T-cell (primary cell): ENCODE results near the gene DUOX2. TPM values are rescaled to one million over a fixed set of nuclear protein-coding genes. Genes with fewer than 3 reads are reported as not detected.

Experiments used
- ATAC-seq, 4 experiments: fragments of 200-7000 bp in 3 of 4; fragments of 150-1000 bp in 1 of 4; cut with Tn5 transposase; replicated peaks in 1 of 4; 1 replicate in 3 of 4; 2 replicates in 1 of 4; pipeline ENCODE4 v1.10.0; 2021; ENCODE audit warnings: moderate library complexity in 3 of 4, mild to moderate bottlenecking in 2 of 4, moderate number of reproducible peaks in 1 of 4
- CTCF ChIA-PET, 2 donors: fragments of 300-600 bp; sonication (Branson Sonifier 250); formaldehyde crosslinking; loops; one replicate each; lab custom pipeline; 2022; ENCODE audit warnings: antibody characterized with exemption in 2 of 2; lab: Charles Lee
- POLR2A ChIA-PET, 2 donors: fragments of 300-600 bp; sonication (Branson Sonifier 250); formaldehyde crosslinking; loops; one replicate each; lab custom pipeline; 2022; ENCODE audit warnings: antibody characterized with exemption in 2 of 2; lab: Charles Lee
- DNase-seq, 35 experiments: peaks; one replicate each; pipeline versions ENCODE4 v3.0.0 to v3.0.0-alpha.2; 2013 to 2023
- H3K27ac ChIP-seq: one replicate; pipeline ENCODE4 v1.5.1; 2013; ENCODE audit warnings: low read length
- H3K27me3 ChIP-seq, 2 experiments: replicated peaks in 1 of 2; 1 replicate in 1 of 2; 2 replicates in 1 of 2; pipeline versions ENCODE4 v1.6.1 to v1.7.0; 2013; ENCODE audit warnings: low read length in 1 of 2, mixed read lengths in 1 of 2; ENCODE audit not compliant: control insufficient read depth in 2 of 2, insufficient read depth in 2 of 2; ENCODE audit errors: extremely low read depth in 1 of 2
- H3K36me3 ChIP-seq, 2 donors: 1 replicate in 1 of 2; 2 replicates in 1 of 2; pipeline versions ENCODE4 v1.6.1 to v1.7.0; 2013; ENCODE audit warnings: low read length in 1 of 2; ENCODE audit not compliant: control insufficient read depth in 2 of 2, insufficient read depth in 1 of 2; ENCODE audit errors: extremely low read depth in 1 of 2
- H3K4me1 ChIP-seq, 2 experiments: 1 replicate in 1 of 2; 2 replicates in 1 of 2; pipeline versions ENCODE4 v1.6.1 to v1.7.0; 2013; ENCODE audit warnings: low read length in 2 of 2, mixed read lengths in 1 of 2; ENCODE audit not compliant: insufficient read depth in 2 of 2, control insufficient read depth in 1 of 2; ENCODE audit errors: extremely low read depth in 1 of 2
- H3K4me3 ChIP-seq, 2 donors: 1 replicate in 1 of 2; 2 replicates in 1 of 2; pipeline versions ENCODE4 v1.5.1 to v1.7.0; 2013; ENCODE audit warnings: mild to moderate bottlenecking in 2 of 2, low read length in 1 of 2, moderate library complexity in 1 of 2; ENCODE audit not compliant: control insufficient read depth in 1 of 2; ENCODE audit errors: extremely low read depth in 1 of 2
- H3K9me3 ChIP-seq: 2 replicates; pipeline ENCODE4 v1.7.0; 2013
- H3K27ac Mint-ChIP-seq, 2 donors: one replicate each; pipeline ENCODE4 v1.8.0; 2020 to 2021; ENCODE audit warnings: mild to moderate bottlenecking in 2 of 2, mixed read lengths in 2 of 2
- H3K27me3 Mint-ChIP-seq, 2 donors: one replicate each; pipeline ENCODE4 v1.8.0; 2021 to 2022; ENCODE audit warnings: mixed read lengths in 2 of 2
- H3K36me3 Mint-ChIP-seq: one replicate; pipeline ENCODE4 v1.8.0; 2021; ENCODE audit warnings: mixed read lengths
- H3K4me1 Mint-ChIP-seq, 3 donors: one replicate each; pipeline ENCODE4 v1.8.0; 2020 to 2022; ENCODE audit warnings: mixed read lengths in 3 of 3, mild to moderate bottlenecking in 1 of 3
- H3K4me3 Mint-ChIP-seq, 3 donors: one replicate each; pipeline ENCODE4 v1.8.0; 2020 to 2022; ENCODE audit warnings: mild to moderate bottlenecking in 3 of 3, mixed read lengths in 3 of 3, moderate library complexity in 3 of 3
- H3K9me3 Mint-ChIP-seq, 3 donors: one replicate each; pipeline ENCODE4 v1.8.0; 2020 to 2022; ENCODE audit warnings: mixed read lengths in 3 of 3
- WGBS: methylation state at CpG from one replicate; pipeline ENCODE4 v1.1.5; 2013; ENCODE audit warnings: missing lambda C conversion rate; ENCODE audit not compliant: insufficient coverage; 5-methylcytosine and 5-hydroxymethylcytosine counted together
- total RNA-seq, 35 experiments: library from RNA in 6 of 35; stranded (reverse) in 6 of 35; fragments of 120-200 nt in 1 of 35; gene quantifications; one replicate each; pipeline versions ENCODE4 v1.2.1 to v1.2.4 and lab custom pipeline; 2013 to 2026

DUOX2 gene
- total RNA-seq, 5 donors from 2014 or later (not counting 1 experiment from before 2014, with no cell fraction given): 0.10 to 0.16 (median 0.12) TPM; not detected in 2

DNA sequence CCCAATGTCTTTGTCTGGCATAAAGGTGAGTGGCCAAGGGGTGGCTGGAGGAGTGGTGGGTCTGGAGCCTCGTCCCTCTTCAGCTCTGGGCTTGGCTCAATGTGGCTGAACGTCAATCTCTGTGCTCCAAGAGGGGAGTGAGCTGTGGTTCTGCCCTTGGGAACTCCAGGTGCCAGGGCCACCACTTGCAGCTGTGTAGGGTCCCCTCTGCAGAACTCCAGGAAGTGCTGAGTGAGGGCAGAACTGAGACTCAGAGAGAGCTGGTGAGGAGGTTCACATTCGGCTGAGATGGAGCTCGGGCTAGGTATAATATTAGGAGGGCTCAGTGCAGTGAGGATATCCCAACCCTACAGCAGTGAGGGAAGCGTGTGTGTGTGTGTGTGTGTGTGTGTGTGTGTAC, 27.4 kb upstream of the DUOX2 start:
- H3K27ac ChIP-seq: no peak overlapping the region
- POLR2A ChIA-PET: no interaction called here
- CTCF ChIA-PET: no interaction called here
- no peaks in the 10 kb centered on the region for H3K36me3 ChIP-seq
- peaks cover 2 to 4% (median 3%) of the 10 kb centered on the region in 3 donors for H3K4me1 Mint-ChIP-seq
- no peaks in the 10 kb centered on the region for H3K9me3 ChIP-seq
- peaks cover 0 to 24% of the 10 kb centered on the region in 2 experiments for H3K27me3 ChIP-seq
- no peak overlapping the region for H3K27ac Mint-ChIP-seq
- peaks cover 0 to 2% of the 10 kb centered on the region in 2 experiments for H3K4me1 ChIP-seq
- H3K27me3 Mint-ChIP-seq: peaks cover under 1 to 8% of the 10 kb centered on the region in 2 donors
- no peak for DNase-seq
- no peaks in the 10 kb centered on the region for H3K36me3 Mint-ChIP-seq
- no peak overlapping the region for H3K4me3 ChIP-seq
- no peak overlapping the region for H3K4me3 Mint-ChIP-seq
- no peaks in the 10 kb centered on the region for H3K9me3 Mint-ChIP-seq
- ATAC-seq: no peak
- 61% methylated on average over 4 of the region's 5 CpGs for WGBS

DNA sequence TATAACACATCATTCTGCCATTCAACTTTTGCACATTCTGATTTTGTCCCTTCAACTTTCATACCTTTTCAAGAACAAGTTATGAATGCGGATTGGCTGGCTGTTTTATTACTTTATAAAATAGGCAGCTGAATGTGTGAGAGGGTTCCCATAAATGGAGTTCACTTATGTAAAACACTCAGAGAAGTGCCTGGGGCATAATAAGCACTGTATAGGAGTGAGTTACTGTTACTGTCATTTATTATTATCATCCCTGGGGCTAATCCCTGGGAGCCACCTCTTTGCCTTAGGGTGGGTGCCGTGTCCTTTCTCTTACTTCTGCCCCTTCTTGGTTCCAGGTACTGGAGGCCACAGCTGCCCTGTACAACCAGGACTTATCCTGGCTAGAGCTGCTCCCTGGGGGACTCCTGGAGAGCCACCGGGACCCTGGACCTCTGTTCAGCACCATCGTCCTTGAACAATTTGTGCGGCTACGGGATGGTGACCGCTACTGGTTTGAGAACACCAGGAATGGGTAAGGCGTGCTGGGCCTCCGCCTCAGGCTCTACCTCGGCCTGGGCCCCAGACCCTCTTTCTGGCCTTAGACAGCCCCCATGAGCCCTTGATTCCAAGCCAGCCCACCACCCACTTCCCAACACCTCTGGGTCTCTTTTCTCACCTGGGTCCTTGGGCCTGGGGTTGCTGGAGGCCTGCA, 26.7 kb upstream of the DUOX2 start:
- ATAC-seq (no peak), DNase-seq (no peak)
- WGBS: 95% methylated on average over 9 of the region's 10 CpGs
- CTCF ChIA-PET: interaction anchor here in 1 of 2 donors (0.5 kb wide), 1 partner anchor 561 kb away, joined by 4 read pairs; no protein-coding TSS in a partner anchor
- no peak overlapping the region for H3K27ac ChIP-seq
- peaks cover 0 to 30% of the 10 kb centered on the region in 2 experiments for H3K27me3 ChIP-seq
- Mint-ChIP-seq H3K36me3 (no peaks in the 10 kb centered on the region), H3K4me1 (peaks cover 6 to 8% (median 6%) of the 10 kb centered on the region in 3 donors), H3K9me3 (no peaks in the 10 kb centered on the region), H3K27ac (no peak overlapping the region), H3K27me3 (peaks cover 4 to 12% of the 10 kb centered on the region in 2 donors), H3K4me3 (no peak overlapping the region)
- H3K9me3 ChIP-seq: no peaks in the 10 kb centered on the region
- POLR2A ChIA-PET: no interaction called here
- H3K36me3 ChIP-seq: no peaks in the 10 kb centered on the region
- H3K4me1 ChIP-seq: peaks cover 0 to 7% of the 10 kb centered on the region in 2 experiments
- H3K4me3 ChIP-seq: no peak overlapping the region

DNA sequence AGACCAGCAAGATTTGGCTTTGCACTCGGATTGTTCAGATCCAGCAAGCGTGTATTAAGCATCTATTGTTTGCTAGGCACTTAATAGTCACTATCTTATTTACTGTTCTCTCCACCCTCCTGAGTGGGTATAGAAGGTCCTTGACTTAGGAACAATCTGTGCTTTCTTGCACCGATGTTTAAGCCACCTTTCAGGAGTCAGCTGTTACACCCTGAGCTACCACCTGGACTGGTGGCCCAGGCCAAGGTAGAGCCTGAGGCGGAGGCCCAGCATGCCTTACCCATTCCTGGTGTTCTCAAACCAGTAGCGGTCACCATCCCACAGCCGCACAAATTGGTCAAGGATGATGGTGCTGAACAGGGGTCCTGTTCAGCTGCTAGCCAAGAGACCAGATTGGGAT, 25.8 kb upstream of the DUOX2 start:
- CTCF ChIA-PET: interaction anchor here in 1 of 2 donors (0.5 kb wide), 1 partner anchor 107 kb away, joined by 8 read pairs; no protein-coding TSS in a partner anchor
- DNase-seq: no peak
- H3K4me3 Mint-ChIP-seq: no peak overlapping the region
- peaks cover 8 to 11% (median 8%) of the 10 kb centered on the region in 3 donors for H3K4me1 Mint-ChIP-seq
- H3K9me3 Mint-ChIP-seq: no peaks in the 10 kb centered on the region
- no peak overlapping the region for H3K27ac ChIP-seq
- peaks cover 0 to 13% of the 10 kb centered on the region in 2 experiments for H3K4me1 ChIP-seq
- H3K36me3 Mint-ChIP-seq: no peaks in the 10 kb centered on the region
- no peak overlapping the region for H3K27ac Mint-ChIP-seq
- no peaks in the 10 kb centered on the region for H3K9me3 ChIP-seq
- POLR2A ChIA-PET: no interaction called here
- no peak for ATAC-seq
- H3K27me3 ChIP-seq: peaks cover under 1 to 36% of the 10 kb centered on the region in 2 experiments
- H3K36me3 ChIP-seq: no peaks in the 10 kb centered on the region
- peaks cover 6 to 15% of the 10 kb centered on the region in 2 donors for H3K27me3 Mint-ChIP-seq
- H3K4me3 ChIP-seq: no peak overlapping the region
- 100% methylated on average over 4 of the region's 6 CpGs for WGBS

DNA sequence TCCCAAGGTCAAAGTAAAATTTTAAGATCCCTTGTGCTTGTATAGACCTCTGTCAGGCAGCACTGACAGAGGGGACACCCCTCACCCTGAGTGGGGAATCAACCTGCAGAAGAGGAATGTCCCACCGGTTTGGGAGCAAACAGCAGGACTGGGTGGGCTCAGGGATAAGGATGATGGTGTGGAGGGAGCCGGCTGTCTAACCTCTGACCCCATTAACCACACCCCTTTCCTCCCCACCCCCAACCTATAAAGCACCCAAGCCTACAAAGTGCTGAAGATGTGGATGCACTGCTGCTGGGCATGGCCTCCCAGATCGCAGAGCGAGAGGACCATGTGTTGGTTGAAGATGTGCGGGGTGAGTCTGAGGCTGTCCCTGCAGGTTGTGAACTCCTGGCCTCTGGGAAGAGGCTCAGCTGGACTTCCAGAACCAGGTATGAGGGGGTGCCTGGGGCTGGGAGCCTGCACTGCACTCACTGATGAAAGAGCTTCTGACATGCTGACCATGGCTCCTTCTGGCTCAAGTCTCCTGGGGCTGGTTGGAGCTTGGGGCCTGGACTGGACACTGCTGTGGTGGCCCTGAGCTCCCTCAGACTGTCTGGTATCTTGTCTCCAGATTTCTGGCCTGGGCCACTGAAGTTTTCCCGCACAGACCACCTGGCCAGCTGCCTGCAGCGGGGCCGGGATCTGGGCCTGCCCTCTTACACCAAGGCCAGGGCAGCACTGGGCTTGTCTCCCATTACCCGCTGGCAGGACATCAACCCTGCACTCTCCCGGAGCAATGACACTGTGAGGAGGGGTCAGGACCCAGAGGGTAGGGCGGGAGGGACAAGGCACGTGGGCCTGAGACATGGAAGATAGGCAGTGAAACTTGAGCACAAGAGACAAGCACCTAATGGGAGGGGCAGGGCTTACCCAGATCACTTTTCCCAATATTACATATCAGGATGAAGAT, 25.1 kb upstream of the DUOX2 start:
- Histone ChIP-seq H3K36me3 (no peaks in the 10 kb centered on the region), H3K27ac (no peak overlapping the region), H3K4me1 (peaks cover 0 to 17% of the 10 kb centered on the region in 2 experiments), H3K9me3 (no peaks in the 10 kb centered on the region), H3K27me3 (peaks cover 5 to 43% of the 10 kb centered on the region in 2 experiments), H3K4me3 (no peak overlapping the region)
- DNase-seq: no peak
- no peak overlapping the region for H3K27ac Mint-ChIP-seq
- ATAC-seq: no peak
- 96% methylated on average over 7 of the region's 12 CpGs for WGBS
- H3K4me3 Mint-ChIP-seq: no peak overlapping the region
- ChIA-PET CTCF (interaction anchor here in 1 of 2 donors (0.5 to 0.6 kb wide), 2 partner anchors 108 to 149 kb away, joined by 4 to 8 read pairs; no protein-coding TSS in a partner anchor), POLR2A (no interaction called here)
- H3K36me3 Mint-ChIP-seq: no peaks in the 10 kb centered on the region
- H3K9me3 Mint-ChIP-seq: no peaks in the 10 kb centered on the region
- H3K27me3 Mint-ChIP-seq: peaks cover 13 to 22% of the 10 kb centered on the region in 2 donors
- peaks cover 11 to 17% (median 15%) of the 10 kb centered on the region in 3 donors for H3K4me1 Mint-ChIP-seq

DNA sequence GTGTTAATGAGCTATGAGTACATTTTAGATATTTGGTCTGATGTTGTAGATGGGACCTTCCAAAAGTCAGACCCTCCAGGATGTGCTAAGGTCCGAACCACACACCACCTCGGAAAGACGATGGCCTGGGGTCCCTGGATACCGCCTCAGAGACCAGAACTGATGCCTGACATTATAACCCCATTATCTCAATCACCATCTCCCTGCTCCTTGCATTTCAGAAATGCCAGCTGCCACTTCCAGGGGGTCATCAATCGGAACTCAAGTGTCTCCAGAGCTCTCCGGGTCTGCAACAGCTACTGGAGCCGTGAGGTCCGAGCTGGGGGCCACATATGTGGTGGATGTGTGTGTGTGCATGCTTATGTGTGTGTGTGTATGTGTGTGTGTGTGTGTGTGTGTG, 23.7 kb upstream of the DUOX2 start:
- H3K4me3 ChIP-seq: no peak overlapping the region
- ChIA-PET POLR2A (interaction anchor here in 1 of 2 donors (0.6 kb wide), 1 partner anchor 28 kb away, joined by 5 read pairs; no protein-coding TSS in a partner anchor), CTCF (interaction anchor here in 1 of 2 donors (0.6 to 0.7 kb wide), 5 partner anchors 25 to 429 kb away, joined by 3 to 7 read pairs (median 5); no protein-coding TSS in a partner anchor)
- H3K4me1 ChIP-seq: peaks cover 0 to 17% of the 10 kb centered on the region in 2 experiments
- H3K36me3 Mint-ChIP-seq: no peaks in the 10 kb centered on the region
- peaks cover 11 to 17% (median 17%) of the 10 kb centered on the region in 3 donors for H3K4me1 Mint-ChIP-seq
- no peaks in the 10 kb centered on the region for H3K9me3 ChIP-seq
- H3K27me3 ChIP-seq: peaks cover 9 to 51% of the 10 kb centered on the region in 2 experiments
- ATAC-seq: no peak
- peaks cover 21 to 35% of the 10 kb centered on the region in 2 donors for H3K27me3 Mint-ChIP-seq
- 76% methylated on average over 7 of the region's 8 CpGs for WGBS
- H3K36me3 ChIP-seq: no peaks in the 10 kb centered on the region
- H3K4me3 Mint-ChIP-seq: no peak overlapping the region
- no peak overlapping the region for H3K27ac ChIP-seq
- H3K9me3 Mint-ChIP-seq: no peaks in the 10 kb centered on the region
- DNase-seq: no peak
- H3K27ac Mint-ChIP-seq: no peak overlapping the region

DNA sequence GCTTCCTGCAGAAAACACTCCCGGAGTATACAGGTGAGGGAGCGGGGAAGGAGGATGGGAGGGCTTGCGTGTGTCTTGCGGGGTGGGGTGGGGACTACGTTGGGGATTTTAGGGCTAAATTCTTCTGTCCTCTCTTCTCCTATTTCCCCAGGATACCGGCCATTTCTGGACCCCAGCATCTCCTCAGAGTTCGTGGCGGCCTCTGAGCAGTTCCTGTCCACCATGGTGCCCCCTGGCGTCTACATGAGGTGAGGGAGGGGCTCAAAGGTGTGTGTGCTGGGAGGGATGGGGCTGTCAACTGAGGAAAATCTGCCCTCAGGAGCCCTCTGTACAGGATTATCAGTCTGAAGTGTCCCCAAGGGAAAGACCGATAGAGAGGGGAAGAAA, 22.4 kb upstream of the DUOX2 start:
- Mint-ChIP-seq H3K27me3 (peaks cover 33 to 46% of the 10 kb centered on the region in 2 donors), H3K4me1 (peaks cover 11 to 17% (median 17%) of the 10 kb centered on the region in 3 donors), H3K4me3 (peak overlapping the region; percentile 56 to 65 (median 60)), H3K9me3 (no peaks in the 10 kb centered on the region), H3K27ac (no peak overlapping the region), H3K36me3 (no peaks in the 10 kb centered on the region)
- CTCF ChIA-PET: interaction anchor here in 1 of 2 donors (0.6 kb wide), 1 partner anchor 64 kb away, joined by 3 read pairs; no protein-coding TSS in a partner anchor
- 14% methylated on average over 1 of the region's 10 CpGs for WGBS
- Histone ChIP-seq H3K27me3 (peaks cover 9 to 53% of the 10 kb centered on the region in 2 experiments), H3K36me3 (no peaks in the 10 kb centered on the region), H3K27ac (no peak overlapping the region), H3K4me1 (peaks cover 0 to 17% of the 10 kb centered on the region in 2 experiments), H3K4me3 (no peak overlapping the region), H3K9me3 (no peaks in the 10 kb centered on the region)
- peak in 3 of 35 experiments; percentile 22 to 39 (median 26) for DNase-seq
- POLR2A ChIA-PET: no interaction called here
- peak in 2 of 4 experiments; percentile 33 to 44 for ATAC-seq
